Heart right ventricle (tissue), 16 donors: ENCODE data around the gene FTCDNL1. TPM values are rescaled to one million over a fixed set of nuclear protein-coding genes. Genes with fewer than 3 reads are reported as not detected.

Source experiments
- ATAC-seq, 8 donors: fragments of 200-7000 bp; cut with Tn5 transposase; one replicate each; pipeline ENCODE4 v1.9.1; 2020; ENCODE audit warnings: mild to moderate bottlenecking in 8 of 8, moderate library complexity in 8 of 8, moderate number of reproducible peaks in 1 of 8
- DNase-seq, 2 donors: peaks; one replicate each; pipeline ENCODE4 v3.0.0-alpha.2; 2020
- H3K27ac ChIP-seq, 10 donors: fragments of 200-600 bp; sonication (generic) in 2 of 10; one replicate each; pipeline versions ENCODE4 v1.5.0 to v1.8.0; 2020 to 2022; ENCODE audit warnings: mild to moderate bottlenecking in 3 of 10
- H3K27me3 ChIP-seq, 7 donors: fragments of 200-600 bp; one replicate each; pipeline ENCODE4 v1.8.0; 2021 to 2022; ENCODE audit warnings: mild to moderate bottlenecking in 2 of 7
- H3K36me3 ChIP-seq, 9 donors: fragments of 200-600 bp; sonication (generic) in 1 of 9; one replicate each; pipeline versions ENCODE4 v1.5.0 to v1.8.0; 2020 to 2022; ENCODE audit warnings: mild to moderate bottlenecking in 2 of 9
- H3K4me1 ChIP-seq, 9 donors: fragments of 200-600 bp; sonication (generic) in 1 of 9; one replicate each; pipeline versions ENCODE4 v1.5.0 to v1.8.0; 2020 to 2022; ENCODE audit warnings: mild to moderate bottlenecking in 4 of 9
- H3K4me3 ChIP-seq, 10 donors: fragments of 200-600 bp; sonication (generic) in 2 of 10; one replicate each; pipeline versions ENCODE4 v1.5.0 to v1.8.0; 2020 to 2022; ENCODE audit warnings: mild to moderate bottlenecking in 7 of 10, moderate library complexity in 2 of 10
- H3K9me3 ChIP-seq, 11 donors: fragments of 200-600 bp in 10 of 11; sonication (generic) in 2 of 11; one replicate each; pipeline versions ENCODE4 v1.5.0 to v1.8.0; 2013 to 2022; ENCODE audit warnings: mild to moderate bottlenecking in 2 of 11, control low read depth in 1 of 11, moderate library complexity in 1 of 11
- CTCF ChIP-seq, 9 donors: fragments of 200-600 bp; sonication (generic) in 2 of 9; IDR thresholded peaks; one replicate each; pipeline versions ENCODE4 v1.5.0 to v1.8.0; 2021 to 2022; ENCODE audit warnings: antibody characterized with exemption in 9 of 9, mild to moderate bottlenecking in 5 of 9, moderate library complexity in 1 of 9
- WGBS, 2 donors: extraction: QIAGEN DNeasy Blood & Tissue Kit; methylation state at CpG; one replicate each; pipeline ENCODE4 v1.1.7; 2013; ENCODE audit warnings: inconsistent platforms in 1 of 2; 5-methylcytosine and 5-hydroxymethylcytosine counted together
- intact Hi-C, 10 donors: fragments of 100-400 bp; cut with DNase I; formaldehyde crosslinking; loops; one replicate each; pipeline versions ENCODE4 v1.11.1 to v1.14.2; 2022
- polyA plus RNA-seq, 2 donors: library from polyadenylated mRNA; stranded (reverse); fragments of 200-250 nt; gene quantifications; one replicate each; pipeline ENCODE4 v1.2.3, GENCODE V29; 2013
- total RNA-seq, 10 donors: library from RNA; stranded (reverse); fragmentation: NEBNext Ultra II Directional in 3 of 10; extraction: Animal tissue kit (Norgen Biotek cat#: 25700) in 3 of 10; gene quantifications; one replicate each; pipeline versions ENCODE4 v1.2.1 to v1.2.4, GENCODE V29; 2021 to 2023
- donor health status: Arrhythmogenic right ventricular cardiomyopathy.
- donor health status: ischemic (EF 13 %, LVEDD 7.1; RV severe dilation, severe dysfunction).
- donor health status: healthy with polysubstance abuse.
- donor health status: DM: no; HTN: yes; CAD: no.
- donor health status: DM: no; HTN: no; CAD: no.
- donor health status: ischemic (EF 25% LVEDD 6.9; RV normal size, moderate dysfunction).
- donor health status: ischemic (EF 25% LVEDD 5.7; RV mildly dilated, moderate dysfunction).
- donor health status: healthy.
- donor health status: DM: yes; HTN: yes; CAD: no.
- donor health status: Ischemic cardiomyopathy.
- donor health status: ischemic (EF 35%, LVEDD 5.7; RV mildly dilated, moderate dysfunction).
- donor health status: nonischemic (EF 11% LVEDD 7.7; RV severe dilation, severe dysfunction).
- donor health status: DM: yes; HTN: yes; CAD: no.
- donor health status: PGD.
- donor health status: ischemic (EF 29% LVEDD 5.4; RV normal size, mild dysfunction).
- donor health status: nonischemic (EF 23%, LVEDD 6.1; RV moderate dilation, normal function).

FTCDNL1 gene
- total and polyA plus RNA-seq, 12 donors = 0.44 to 7.1 (median 4.3) TPM

GRCh38 chr2:199739413-199740110 lies 111.4 kb downstream of the FTCDNL1 start:
- Histone ChIP-seq H3K27me3 (peaks cover 0 to 58% (median 9%) of the 10 kb centered on the region in 7 donors), H3K36me3 (no peaks in the 10 kb centered on the region), H3K4me1 (peaks cover 0 to 13% (median 0%) of the 10 kb centered on the region in 9 donors), H3K4me3 (no peak overlapping the region), H3K27ac (peak overlapping the region in 1 of 10 donors; percentile 10), H3K9me3 (no peaks in the 10 kb centered on the region)
- intact Hi-C loops = loop anchor here in 9 of 10 donors (2.0 to 10.0 kb wide), 6 partner anchors 255 to 1432 kb away; no protein-coding TSS in a partner anchor
- DNase-seq = peak; percentile 50 to 63
- WGBS, 2 donors = 34 to 35% methylated on average over 15 of the region's 15 CpGs
- peak in 3 of 8 donors; percentile 37 to 57 (median 47) for ATAC-seq
- TF ChIP-seq CTCF (IDR thresholded peaks at IDR 0.05) = peak; percentile 84 to 95 (median 89)

- H3K27ac ChIP-seq = peak overlapping the region in 1 of 10 donors; percentile 10
- H3K27me3 ChIP-seq = peaks cover 0 to 51% (median 7%) of the 10 kb centered on the region in 7 donors
- no peaks in the 10 kb centered on the region for H3K9me3 ChIP-seq
- no peak overlapping the region for H3K4me3 ChIP-seq
- H3K36me3 ChIP-seq = no peaks in the 10 kb centered on the region
- intact Hi-C loops = loop anchor here in 6 of 10 donors (2.0 to 10.0 kb wide), 4 partner anchors 254 to 1427 kb away; no protein-coding TSS in a partner anchor
- no peak for TF ChIP-seq CTCF (IDR thresholded peaks at IDR 0.05)
- WGBS, 2 donors = 66 to 78% methylated on average over 7 of the region's 7 CpGs
- DNase-seq (no peak), ATAC-seq (no peak)
- peaks cover 0 to 13% (median 0%) of the 10 kb centered on the region in 9 donors for H3K4me1 ChIP-seq
These were observed 112.1 kb downstream of the FTCDNL1 start for GRCh38 chr2:199738727-199739412.

- Histone ChIP-seq H3K4me3 (no peak overlapping the region), H3K27ac (no peak overlapping the region), H3K36me3 (no peaks in the 10 kb centered on the region), H3K9me3 (no peaks in the 10 kb centered on the region), H3K4me1 (peaks cover 0 to 7% (median 0%) of the 10 kb centered on the region in 9 donors), H3K27me3 (peaks cover 0 to 32% (median 7%) of the 10 kb centered on the region in 7 donors)
- TF ChIP-seq CTCF (IDR thresholded peaks at IDR 0.05) = no peak
- DNase-seq = no peak
- ATAC-seq = no peak
- 67 to 74% methylated on average over 1 of the region's 1 CpG for WGBS, 2 donors
- intact Hi-C loops = loop anchor here in 5 of 10 donors (5.0 to 10.0 kb wide), 3 partner anchors 250 to 1422 kb away; no protein-coding TSS in a partner anchor
These were observed 116.3 kb downstream of the FTCDNL1 start for GRCh38 chr2:199734651-199735050.

- H3K27me3 ChIP-seq = peaks cover 0 to 26% (median 7%) of the 10 kb centered on the region in 7 donors
- H3K4me1 ChIP-seq = peaks cover 0 to under 1% (median 0%) of the 10 kb centered on the region in 9 donors
- no peaks in the 10 kb centered on the region for H3K36me3 ChIP-seq
- DNase-seq = no peak
- intact Hi-C loops = loop anchor here in 1 of 10 donors (10.0 kb wide), 1 partner anchor 249 kb away; no protein-coding TSS in a partner anchor
- 35 to 37% methylated on average over 2 of the region's 2 CpGs for WGBS, 2 donors
- no peaks in the 10 kb centered on the region for H3K9me3 ChIP-seq
- H3K27ac ChIP-seq = no peak overlapping the region
- ATAC-seq = no peak
- TF ChIP-seq CTCF (IDR thresholded peaks at IDR 0.05) = no peak
- H3K4me3 ChIP-seq = no peak overlapping the region
These were observed 117.0 kb downstream of the FTCDNL1 start for GRCh38 chr2:199734011-199734410.
